ENCODE results near the gene VSTM5.

DNA sequence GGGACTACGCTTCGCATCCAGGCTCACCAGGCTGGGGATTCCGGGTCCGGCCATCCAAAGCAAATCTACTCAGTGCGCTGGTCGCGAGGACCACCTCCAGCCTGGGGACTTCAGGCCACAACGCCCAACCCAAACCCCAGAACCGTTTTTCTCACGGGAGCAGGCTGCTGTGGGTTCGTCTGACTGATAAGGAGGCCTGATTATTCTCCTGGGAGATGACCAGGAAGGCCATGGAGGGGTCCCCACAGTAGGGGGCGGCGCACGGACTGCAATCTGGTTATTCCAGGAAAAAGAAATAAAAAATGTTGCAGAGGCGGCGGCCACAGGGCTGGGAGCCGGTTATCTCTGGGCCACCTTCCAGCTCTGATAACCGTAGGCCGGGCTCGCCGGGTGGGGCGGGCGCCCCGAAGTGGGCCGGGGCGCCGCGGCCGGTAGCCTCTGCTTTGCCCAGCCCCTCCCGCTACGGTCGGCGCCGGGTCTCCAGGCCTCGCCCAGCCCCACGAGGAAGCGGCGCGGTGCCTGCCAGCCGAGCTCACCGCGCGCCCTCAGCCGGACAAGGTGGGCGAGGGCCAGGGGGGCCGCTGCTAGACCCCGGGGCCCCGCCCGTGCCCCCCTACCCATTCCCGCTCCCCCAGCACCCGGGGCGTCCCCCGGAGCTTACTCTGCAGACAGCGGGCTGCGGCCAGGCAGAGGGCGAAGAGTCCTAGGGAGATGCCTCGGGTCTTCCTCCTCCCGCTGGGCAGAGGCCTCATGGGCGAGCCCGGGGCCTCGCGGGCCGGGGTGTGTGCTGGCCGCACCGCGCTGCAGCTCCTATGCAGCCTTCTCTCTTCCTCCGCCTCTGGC is 446 bp downstream of the VSTM5 start:
- no peak for TF ChIP-seq CTCF (conservative IDR thresholded peaks at IDR 0.05; ENCODE audit: low read length)
- TF ChIP-seq EZH2phosphoT487 (IDR thresholded peaks at IDR 0.05; ENCODE audit: borderline replicate concordance, low read depth, low read length) = no peak
